ENCODE measurements around the gene SLC5A7.
A peak's percentile ranks its signal among the peaks of the same experiment; 100 is the strongest.

The SLC5A7 gene

DNA sequence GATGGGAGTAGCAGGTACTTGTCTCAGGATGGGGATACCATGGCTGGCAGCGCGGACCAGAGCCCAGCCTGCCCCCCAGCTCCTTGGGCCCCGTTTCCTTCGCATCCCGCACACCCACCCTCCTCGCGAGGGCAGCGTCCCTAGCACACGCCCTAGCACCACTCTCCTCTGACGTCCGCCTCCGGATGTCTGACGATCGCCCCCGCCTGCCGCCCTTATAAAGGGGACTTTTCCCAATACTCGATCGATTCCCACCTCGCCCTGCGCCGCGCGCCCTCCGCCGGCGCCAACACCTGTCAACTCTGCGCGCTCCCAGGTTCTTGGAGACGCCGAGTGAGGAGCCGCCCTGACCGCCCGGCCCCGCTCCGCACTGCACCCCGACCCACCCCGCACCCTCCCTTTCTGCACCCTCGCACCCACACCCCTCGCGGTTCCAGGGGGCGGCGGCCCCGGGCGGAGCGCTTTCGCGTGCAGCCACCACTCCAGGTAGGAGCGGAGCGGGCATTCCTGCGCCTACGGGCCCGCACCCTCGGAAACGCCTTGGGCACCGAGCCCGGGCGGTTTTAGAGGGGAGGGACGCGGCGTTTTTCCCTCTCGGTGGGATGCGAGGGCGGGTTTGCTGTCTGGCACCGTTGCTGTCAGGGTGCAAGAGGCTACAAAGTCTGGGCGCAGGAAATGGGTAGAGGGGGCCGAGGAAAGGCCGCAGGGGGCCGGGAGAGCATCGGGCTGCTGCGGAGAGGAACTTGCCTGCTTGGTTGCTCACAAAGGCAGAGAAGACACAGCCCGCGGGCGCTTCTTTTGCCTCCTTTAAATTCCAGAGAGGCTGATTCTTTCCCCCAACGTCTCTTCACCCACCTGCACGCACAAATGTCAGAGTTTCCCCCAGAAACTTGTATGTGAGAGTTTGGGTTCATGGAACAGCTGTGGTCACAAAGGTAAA lies at the start of gene SLC5A7:
TSS of gene SLC5A7 (plus strand) at position 247 of the 940 bp plus-strand sequence. CDS start 1,632 bp downstream, outside the sequence.
- no peak for DNase-seq (ENCODE audit: low read depth in 1 of 2, low spot score in 1 of 2)
- TF ChIP-seq JUND (IDR thresholded peaks at IDR 0.05; ENCODE audit: low read depth) = no peak
- in situ Hi-C loops (cut with HindIII; ENCODE audit: low pct_unique_long_range_greater_than_20kb, low sequenced_read_pairs) = no loop called here

DNA sequence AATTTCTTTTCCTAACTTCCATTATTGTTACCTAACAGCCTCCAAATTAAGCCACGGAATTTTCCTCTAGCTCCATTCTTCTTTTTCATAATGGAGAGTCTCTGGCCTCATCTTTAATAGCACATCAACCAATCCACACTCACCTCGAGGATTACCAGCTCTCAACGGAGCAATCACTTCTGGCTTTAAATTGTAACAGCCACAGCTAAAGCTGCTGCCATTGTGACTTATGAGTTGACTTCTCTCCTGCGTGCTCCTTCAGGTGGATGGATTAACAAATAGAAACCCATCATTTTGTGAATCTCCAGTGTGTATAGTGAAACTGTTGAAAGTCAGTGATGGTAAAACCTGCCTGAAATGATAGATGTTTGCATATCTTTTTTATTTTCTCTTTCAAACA lies 24.9 kb upstream of the SLC5A7 start:
- no peak for DNase-seq (ENCODE audit: low read depth in 1 of 2, low spot score in 1 of 2)
- in situ Hi-C loops (cut with HindIII; ENCODE audit: low pct_unique_long_range_greater_than_20kb, low sequenced_read_pairs) = no loop called here
- no peak for TF ChIP-seq JUND (IDR thresholded peaks at IDR 0.05; ENCODE audit: low read depth)

DNA sequence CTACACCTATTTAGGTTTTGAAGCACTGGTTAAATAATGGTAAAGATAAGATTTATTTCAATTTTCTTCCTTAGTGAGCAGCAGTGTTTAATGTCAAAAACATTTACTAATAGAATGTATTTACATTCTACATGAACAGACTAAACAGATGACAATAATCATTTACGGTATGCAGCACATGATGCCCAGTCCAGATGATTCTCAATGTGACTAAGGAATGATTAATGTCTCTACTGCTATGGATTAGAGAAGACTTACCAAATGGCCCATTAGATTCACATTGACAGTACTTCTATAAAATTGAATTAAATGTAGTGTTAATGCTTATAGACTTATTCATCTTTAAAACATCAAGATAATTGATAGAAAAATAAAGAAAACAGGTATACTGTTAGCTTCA lies 22.1 kb upstream of the SLC5A7 start:
- in situ Hi-C loops (cut with HindIII; ENCODE audit: low pct_unique_long_range_greater_than_20kb, low sequenced_read_pairs) = no loop called here
- DNase-seq (ENCODE audit: low read depth in 1 of 2, low spot score in 1 of 2) = no peak
- TF ChIP-seq JUND (IDR thresholded peaks at IDR 0.05; ENCODE audit: low read depth) = no peak

DNA sequence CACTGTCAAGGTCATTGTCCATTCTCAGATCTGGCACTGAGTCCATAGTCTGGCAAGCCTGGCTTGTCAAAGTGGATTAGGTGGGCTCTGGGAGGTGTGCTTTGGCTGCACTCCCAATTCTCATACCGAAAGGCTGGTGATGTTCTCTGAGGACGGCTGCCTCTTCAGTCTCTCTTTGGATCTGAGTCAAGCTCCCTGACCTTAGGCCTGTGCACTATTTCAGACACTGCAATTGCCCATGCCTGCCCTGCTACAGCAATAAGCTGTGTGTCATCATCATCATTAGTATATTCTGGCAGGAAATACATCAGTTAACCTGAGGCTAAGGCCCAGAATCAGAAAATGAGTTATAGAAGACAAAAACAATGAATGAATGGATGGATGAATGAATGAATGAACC lies 1.6 kb upstream of the SLC5A7 start:
- DNase-seq (ENCODE audit: low read depth in 1 of 2, low spot score in 1 of 2) = no peak
- in situ Hi-C loops (cut with HindIII; ENCODE audit: low pct_unique_long_range_greater_than_20kb, low sequenced_read_pairs) = no loop called here
- TF ChIP-seq JUND (IDR thresholded peaks at IDR 0.05; ENCODE audit: low read depth) = no peak

DNA sequence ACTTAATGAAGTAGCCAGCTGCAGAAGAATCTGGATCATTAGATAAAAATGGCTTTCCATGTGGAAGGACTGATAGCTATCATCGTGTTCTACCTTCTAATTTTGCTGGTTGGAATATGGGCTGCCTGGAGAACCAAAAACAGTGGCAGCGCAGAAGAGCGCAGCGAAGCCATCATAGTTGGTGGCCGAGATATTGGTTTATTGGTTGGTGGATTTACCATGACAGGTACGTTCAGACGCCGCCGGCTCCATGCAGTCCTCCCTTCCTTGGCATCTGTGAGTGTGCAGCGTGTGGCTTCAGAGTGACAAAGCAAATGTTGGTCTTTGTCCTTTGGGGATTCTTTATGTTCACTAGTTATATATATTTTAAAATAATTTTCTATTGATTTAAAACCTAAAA lies 1.8 kb downstream of the SLC5A7 start:
- DNase-seq (ENCODE audit: low read depth in 1 of 2, low spot score in 1 of 2) = no peak
- in situ Hi-C loops (cut with HindIII; ENCODE audit: low pct_unique_long_range_greater_than_20kb, low sequenced_read_pairs) = no loop called here
- no peak for TF ChIP-seq JUND (IDR thresholded peaks at IDR 0.05; ENCODE audit: low read depth)

DNA sequence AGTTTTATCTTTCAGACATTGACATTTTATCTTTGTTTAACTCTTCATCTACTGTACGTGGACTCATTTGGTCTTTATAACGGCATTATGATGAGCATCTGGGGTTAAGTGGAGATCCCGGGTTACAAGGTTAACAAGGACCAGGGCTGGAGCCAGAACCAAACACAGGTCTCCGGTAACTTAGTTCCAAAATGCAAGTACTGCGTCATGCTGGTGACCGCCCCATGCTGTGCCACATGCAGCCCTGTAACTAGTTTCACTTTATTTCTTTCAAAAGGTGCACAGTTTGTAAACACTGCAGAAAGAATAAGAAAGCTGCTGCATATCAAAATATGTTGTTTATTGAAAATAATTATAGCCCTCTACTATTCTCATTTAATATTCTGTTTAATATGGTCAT lies 3.1 kb downstream of the SLC5A7 start:
- in situ Hi-C loops (cut with HindIII; ENCODE audit: low pct_unique_long_range_greater_than_20kb, low sequenced_read_pairs) = no loop called here
- no peak for DNase-seq (ENCODE audit: low read depth in 1 of 2, low spot score in 1 of 2)
- no peak for TF ChIP-seq JUND (IDR thresholded peaks at IDR 0.05; ENCODE audit: low read depth)

DNA sequence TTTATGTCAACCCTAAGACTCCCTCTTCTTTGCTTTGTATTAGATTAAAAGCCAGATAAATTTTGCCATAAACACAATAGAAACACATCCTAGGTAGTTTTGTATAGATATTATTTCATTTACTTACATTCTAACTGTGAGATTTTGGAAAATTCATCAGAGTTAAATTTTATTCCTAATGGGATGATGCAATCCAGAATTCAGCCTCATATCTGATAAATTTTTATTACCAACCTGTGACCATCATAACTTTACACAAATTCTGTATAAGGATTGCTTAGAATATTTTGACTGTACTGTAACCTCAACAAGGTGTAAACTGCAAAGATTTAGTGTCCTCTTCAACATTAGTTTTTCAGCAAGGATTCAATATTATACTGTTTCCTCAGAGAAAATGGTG lies 4.4 kb downstream of the SLC5A7 start:
- DNase-seq (ENCODE audit: low read depth in 1 of 2, low spot score in 1 of 2) = no peak
- in situ Hi-C loops (cut with HindIII; ENCODE audit: low pct_unique_long_range_greater_than_20kb, low sequenced_read_pairs) = no loop called here

DNA sequence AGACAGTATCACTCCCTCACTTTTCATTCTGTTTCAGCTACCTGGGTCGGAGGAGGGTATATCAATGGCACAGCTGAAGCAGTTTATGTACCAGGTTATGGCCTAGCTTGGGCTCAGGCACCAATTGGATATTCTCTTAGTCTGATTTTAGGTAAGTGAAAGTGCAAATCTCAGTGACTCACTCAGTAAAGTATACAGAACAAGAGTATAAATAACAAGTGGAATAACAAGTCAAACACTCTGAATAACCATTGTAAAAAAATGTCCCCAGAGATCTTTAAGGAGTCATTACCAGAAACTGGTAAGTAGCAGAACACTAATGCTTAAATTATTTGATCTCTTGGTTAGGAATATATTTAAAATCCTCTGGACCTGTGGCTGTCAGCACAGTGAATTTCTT lies 5.7 kb downstream of the SLC5A7 start:
- peak in 1 of 2 experiments; percentile 13 for DNase-seq (ENCODE audit: low read depth in 1 of 2, low spot score in 1 of 2)

More for the DNA sequence above, 4.4 kb downstream of the SLC5A7 start:
- TF ChIP-seq JUND (IDR thresholded peaks at IDR 0.05; ENCODE audit: low read depth) = no peak

DNA sequence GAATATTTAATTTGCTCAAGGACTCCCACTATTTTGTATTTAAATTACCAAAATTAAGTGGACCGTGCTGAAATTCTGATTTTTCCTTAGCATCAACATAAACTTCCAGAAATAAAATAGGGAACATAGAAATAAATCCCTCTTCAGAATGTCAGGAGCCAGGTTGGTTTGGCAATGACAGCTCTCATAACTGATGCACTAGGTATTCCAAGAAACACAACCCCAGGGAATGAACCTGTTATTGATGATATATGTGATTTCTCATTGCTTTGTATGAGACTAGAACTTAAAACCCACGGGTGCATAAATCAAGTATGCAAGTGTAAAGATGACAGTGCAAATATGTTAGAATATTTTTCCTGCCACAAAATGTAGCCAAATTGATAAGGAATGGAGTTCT lies 12.8 kb downstream of the SLC5A7 start:
- in situ Hi-C loops (cut with HindIII; ENCODE audit: low pct_unique_long_range_greater_than_20kb, low sequenced_read_pairs) = no loop called here
- no peak for DNase-seq (ENCODE audit: low read depth in 1 of 2, low spot score in 1 of 2)
- TF ChIP-seq JUND (IDR thresholded peaks at IDR 0.05; ENCODE audit: low read depth) = no peak

More for the DNA sequence above, 5.7 kb downstream of the SLC5A7 start:
- in situ Hi-C loops (cut with HindIII; ENCODE audit: low pct_unique_long_range_greater_than_20kb, low sequenced_read_pairs) = no loop called here
- TF ChIP-seq JUND (IDR thresholded peaks at IDR 0.05; ENCODE audit: low read depth) = no peak

DNA sequence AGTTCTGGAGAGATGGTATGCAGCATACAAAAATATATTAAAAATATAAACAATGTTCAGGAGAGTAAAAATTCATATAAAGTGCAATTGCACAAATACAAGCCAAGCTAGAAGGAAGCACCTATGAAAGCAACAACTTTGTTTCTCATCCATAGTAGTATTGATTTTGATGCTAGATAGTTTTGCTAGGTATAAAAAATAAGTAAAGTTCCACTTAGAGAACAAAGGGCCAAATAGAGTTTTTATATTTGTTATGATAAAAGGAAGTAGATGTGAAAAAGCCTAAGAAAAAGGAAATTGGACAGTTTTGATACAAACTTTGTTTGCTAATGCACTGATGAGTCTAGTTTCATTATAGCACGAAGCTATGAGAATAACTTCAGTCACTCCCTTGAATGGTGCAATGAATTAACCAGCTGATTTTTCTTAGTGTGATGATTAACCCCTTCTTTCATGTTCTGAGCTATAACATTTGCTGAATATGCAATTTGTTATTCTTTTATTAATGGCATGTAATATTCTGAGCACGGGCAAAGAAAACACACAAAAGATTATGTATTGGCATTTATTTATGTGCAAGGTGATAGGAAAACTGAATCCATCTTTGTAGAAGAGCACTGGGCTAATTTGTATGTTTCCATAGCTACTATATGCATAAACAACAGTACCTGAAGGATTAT lies 24.7 kb downstream of the SLC5A7 start:
- no peak for DNase-seq (ENCODE audit: low read depth in 1 of 2, low spot score in 1 of 2)
- in situ Hi-C loops (cut with HindIII; ENCODE audit: low pct_unique_long_range_greater_than_20kb, low sequenced_read_pairs) = no loop called here

DNA sequence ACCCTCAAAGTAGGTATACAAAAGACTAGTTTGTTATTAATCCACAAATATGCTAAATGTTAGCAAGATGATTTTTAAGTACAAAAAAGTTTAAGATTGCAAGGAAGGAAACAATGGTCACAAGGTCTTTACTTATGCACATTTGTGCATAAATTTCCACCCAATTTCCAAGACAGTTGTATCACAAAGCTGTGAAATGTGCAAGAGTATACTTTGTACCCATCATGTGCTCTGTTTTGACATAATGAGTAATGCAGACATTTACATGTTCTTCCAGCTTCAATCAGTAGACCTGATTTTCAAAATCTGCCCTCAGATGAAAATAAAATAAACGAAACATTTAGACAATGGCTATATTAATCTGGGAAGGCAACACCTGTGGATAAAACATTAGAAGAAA lies 27.0 kb downstream of the SLC5A7 start:
- TF ChIP-seq JUND (IDR thresholded peaks at IDR 0.05; ENCODE audit: low read depth) = no peak
- in situ Hi-C loops (cut with HindIII; ENCODE audit: low pct_unique_long_range_greater_than_20kb, low sequenced_read_pairs) = no loop called here
- DNase-seq (ENCODE audit: low read depth in 1 of 2, low spot score in 1 of 2) = no peak

More for the DNA sequence above, 24.7 kb downstream of the SLC5A7 start:
- no peak for TF ChIP-seq JUND (IDR thresholded peaks at IDR 0.05; ENCODE audit: low read depth)

DNA sequence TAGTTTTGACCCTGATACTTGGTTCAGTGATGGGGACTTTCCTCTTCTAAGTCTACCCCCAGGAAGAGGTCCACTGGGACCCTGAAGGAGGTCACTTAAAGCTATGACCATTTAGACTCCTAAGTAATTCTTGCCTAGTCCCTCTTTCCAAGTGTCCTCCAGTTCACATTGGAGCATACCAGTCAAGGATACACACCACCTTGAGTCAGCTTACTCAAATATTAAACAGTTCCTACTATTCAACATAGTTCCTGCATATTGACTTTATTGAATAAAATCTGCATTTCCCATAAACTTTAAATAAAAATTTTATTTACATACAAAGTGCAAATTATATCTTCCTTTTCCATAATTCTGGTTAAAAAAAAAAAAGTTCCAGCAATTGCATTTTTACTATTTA lies 36.3 kb downstream of the SLC5A7 start:
- no peak for TF ChIP-seq JUND (IDR thresholded peaks at IDR 0.05; ENCODE audit: low read depth)
- DNase-seq (ENCODE audit: low read depth in 1 of 2, low spot score in 1 of 2) = no peak
- in situ Hi-C loops (cut with HindIII; ENCODE audit: low pct_unique_long_range_greater_than_20kb, low sequenced_read_pairs) = no loop called here

DNA sequence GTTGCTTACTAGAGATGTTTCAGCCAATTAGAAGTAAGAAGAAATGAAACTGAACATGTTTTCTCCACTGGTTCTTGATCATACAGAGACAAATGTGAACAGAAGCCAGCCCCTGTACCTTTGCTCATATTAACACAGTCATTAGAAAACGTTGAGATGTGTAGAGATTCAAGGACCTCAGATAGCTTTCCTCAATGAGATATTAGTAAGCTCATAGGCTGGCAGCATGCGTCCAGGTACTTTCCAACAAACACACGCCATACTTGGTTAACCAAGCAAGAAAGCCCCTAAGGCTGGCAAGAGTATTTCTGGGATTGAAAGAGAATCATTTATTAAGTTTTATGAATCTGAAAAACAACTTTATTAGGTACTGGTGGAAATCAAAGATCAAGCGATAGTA lies 37.5 kb downstream of the SLC5A7 start:
- in situ Hi-C loops (cut with HindIII; ENCODE audit: low pct_unique_long_range_greater_than_20kb, low sequenced_read_pairs) = no loop called here
- DNase-seq (ENCODE audit: low read depth in 1 of 2, low spot score in 1 of 2) = no peak
- TF ChIP-seq JUND (IDR thresholded peaks at IDR 0.05; ENCODE audit: low read depth) = no peak
